ENCODE results near the gene PSMD3.
A peak's percentile ranks its signal among the peaks of the same experiment; 100 is the strongest.

The PSMD3 gene

GRCh38 chr17:39975801-39976200 lies 4.8 kb upstream of the PSMD3 start:
- Histone ChIP-seq H4K20me1 (ENCODE audit: insufficient read depth, low read length) (no peaks in the 10 kb centered on the region), H3K9ac (ENCODE audit: low read length) (no peak overlapping the region), H3K4me2 (ENCODE audit: low read length) (no peak overlapping the region), H3K4me1 (ENCODE audit: low read length) (peaks cover 15% of the 10 kb centered on the region), H3K4me3 (ENCODE audit: low read length) (no peak overlapping the region), H3K79me2 (ENCODE audit: low read length) (peaks cover 2% of the 10 kb centered on the region), H2AFZ (ENCODE audit: low read depth, low read length) (no peak overlapping the region), H3K9me3 (ENCODE audit: insufficient read depth, low read length) (no peaks in the 10 kb centered on the region), H3K27ac (ENCODE audit: low read length) (no peak overlapping the region), H3K36me3 (replicated peaks; ENCODE audit: low read depth, low read length) (no peaks in the 10 kb centered on the region), H3K27me3 (ENCODE audit: low read depth, low read length) (peaks cover 29% of the 10 kb centered on the region)
- no peak for TF ChIP-seq EZH2phosphoT487 (IDR thresholded peaks at IDR 0.05; ENCODE audit: low read depth)
- TF ChIP-seq, protein P1, sequence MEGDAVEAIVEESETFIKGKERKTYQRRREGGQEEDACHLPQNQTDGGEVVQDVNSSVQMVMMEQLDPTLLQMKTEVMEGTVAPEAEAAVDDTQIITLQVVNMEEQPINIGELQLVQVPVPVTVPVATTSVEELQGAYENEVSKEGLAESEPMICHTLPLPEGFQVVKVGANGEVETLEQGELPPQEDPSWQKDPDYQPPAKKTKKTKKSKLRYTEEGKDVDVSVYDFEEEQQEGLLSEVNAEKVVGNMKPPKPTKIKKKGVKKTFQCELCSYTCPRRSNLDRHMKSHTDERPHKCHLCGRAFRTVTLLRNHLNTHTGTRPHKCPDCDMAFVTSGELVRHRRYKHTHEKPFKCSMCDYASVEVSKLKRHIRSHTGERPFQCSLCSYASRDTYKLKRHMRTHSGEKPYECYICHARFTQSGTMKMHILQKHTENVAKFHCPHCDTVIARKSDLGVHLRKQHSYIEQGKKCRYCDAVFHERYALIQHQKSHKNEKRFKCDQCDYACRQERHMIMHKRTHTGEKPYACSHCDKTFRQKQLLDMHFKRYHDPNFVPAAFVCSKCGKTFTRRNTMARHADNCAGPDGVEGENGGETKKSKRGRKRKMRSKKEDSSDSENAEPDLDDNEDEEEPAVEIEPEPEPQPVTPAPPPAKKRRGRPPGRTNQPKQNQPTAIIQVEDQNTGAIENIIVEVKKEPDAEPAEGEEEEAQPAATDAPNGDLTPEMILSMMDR (IDR thresholded peaks at IDR 0.05; ENCODE audit: low read depth, low read length): no peak

DNA sequence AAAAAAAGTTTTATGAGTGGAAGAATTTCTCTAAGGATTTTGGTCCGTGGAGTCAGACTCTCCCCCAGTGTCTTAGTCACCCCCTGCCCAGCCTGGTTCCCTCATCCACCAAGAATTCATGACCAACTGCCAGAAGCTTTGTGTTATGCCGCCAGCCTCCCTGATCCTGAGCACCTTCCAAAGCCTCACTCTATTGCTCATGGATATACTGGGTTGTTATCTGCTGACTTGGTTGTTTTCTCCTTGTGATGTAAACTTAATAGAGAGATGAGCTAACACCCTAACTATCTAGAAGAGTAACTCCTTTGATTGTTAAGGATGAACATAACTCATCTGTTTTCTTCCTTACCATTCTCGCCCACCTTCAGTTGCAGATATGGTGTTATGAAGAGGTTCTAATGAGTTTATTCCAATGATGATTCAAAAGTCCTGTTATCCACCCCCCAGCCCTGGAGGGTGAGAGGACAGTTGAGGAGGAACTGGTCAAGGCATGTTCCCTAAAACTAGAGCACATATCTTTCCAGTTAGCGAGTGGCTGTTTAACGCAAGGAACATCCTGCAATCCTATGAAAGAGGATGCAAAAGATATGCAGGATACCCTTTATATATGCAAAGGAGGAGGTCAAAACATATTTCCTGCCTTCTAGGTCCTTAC lies 1.5 kb upstream of the PSMD3 start:
- H4K20me1 ChIP-seq (ENCODE audit: insufficient read depth, low read length): peaks cover 18% of the 10 kb centered on the region
- peaks cover 16% of the 10 kb centered on the region for H3K4me1 ChIP-seq (ENCODE audit: low read length)
- peaks cover 12% of the 10 kb centered on the region for H3K27me3 ChIP-seq (ENCODE audit: low read depth, low read length)
- H3K9ac ChIP-seq (ENCODE audit: low read length): 0 out of 2 replicates have a peak overlapping the region, but pooled peaks have one; percentile 81
- H3K4me2 ChIP-seq (ENCODE audit: low read length): peak overlapping the region; percentile 68
- H3K4me3 ChIP-seq (ENCODE audit: low read length): peak overlapping the region; percentile 97; the same call in 1 of the 2 replicates
- H2AFZ ChIP-seq (ENCODE audit: low read depth, low read length): no peak overlapping the region
- peaks cover 32% of the 10 kb centered on the region for H3K79me2 ChIP-seq (ENCODE audit: low read length)
- no peak for TF ChIP-seq EZH2phosphoT487 (IDR thresholded peaks at IDR 0.05; ENCODE audit: low read depth)
- TF ChIP-seq, protein P1 (IDR thresholded peaks at IDR 0.05; ENCODE audit: low read depth, low read length): no peak
- H3K27ac ChIP-seq (ENCODE audit: low read length): no peak overlapping the region
- no peaks in the 10 kb centered on the region for H3K9me3 ChIP-seq (ENCODE audit: insufficient read depth, low read length)
- H3K36me3 ChIP-seq (replicated peaks; ENCODE audit: low read depth, low read length): peaks cover 8% of the 10 kb centered on the region

- peaks cover 32% of the 10 kb centered on the region for H3K79me2 ChIP-seq (ENCODE audit: low read length)
- TF ChIP-seq EZH2phosphoT487 (IDR thresholded peaks at IDR 0.05; ENCODE audit: low read depth): no peak
- TF ChIP-seq, protein P1 (IDR thresholded peaks at IDR 0.05; ENCODE audit: low read depth, low read length): no peak; the same call in 1 of the 2 replicates
- H3K4me2 ChIP-seq (ENCODE audit: low read length): peak overlapping the region; percentile 68
- peaks cover 18% of the 10 kb centered on the region for H4K20me1 ChIP-seq (ENCODE audit: insufficient read depth, low read length)
- peak overlapping the region; percentile 34 for H3K27ac ChIP-seq (ENCODE audit: low read length)
- peaks cover 11% of the 10 kb centered on the region for H3K27me3 ChIP-seq (ENCODE audit: low read depth, low read length)
- H3K9me3 ChIP-seq (ENCODE audit: insufficient read depth, low read length): no peaks in the 10 kb centered on the region
- H3K4me1 ChIP-seq (ENCODE audit: low read length): peaks cover 16% of the 10 kb centered on the region
- peak overlapping the region; percentile 97 for H3K4me3 ChIP-seq (ENCODE audit: low read length)
- H2AFZ ChIP-seq (ENCODE audit: low read depth, low read length): peak overlapping the region; percentile 78
- peaks cover 12% of the 10 kb centered on the region for H3K36me3 ChIP-seq (replicated peaks; ENCODE audit: low read depth, low read length)
- H3K9ac ChIP-seq (ENCODE audit: low read length): peak overlapping the region; percentile 81
Observed at GRCh38 chr17:39979893-39980350, 685 bp upstream of the PSMD3 start.

- Histone ChIP-seq H4K20me1 (ENCODE audit: insufficient read depth, low read length) (peaks cover 18% of the 10 kb centered on the region), H3K79me2 (ENCODE audit: low read length) (peaks cover 36% of the 10 kb centered on the region)
Observed at GRCh38 chr17:39981207-39981741, 667 bp downstream of the PSMD3 start.

More at GRCh38 chr17:39981207-39981741, 667 bp downstream of the PSMD3 start:
- Histone ChIP-seq H3K27ac (ENCODE audit: low read length) (peak overlapping the region; percentile 70), H2AFZ (ENCODE audit: low read depth, low read length) (no peak overlapping the region), H3K4me2 (ENCODE audit: low read length) (peak overlapping the region; percentile 98), H3K36me3 (replicated peaks; ENCODE audit: low read depth, low read length) (peaks cover 21% of the 10 kb centered on the region), H3K9ac (ENCODE audit: low read length) (peak overlapping the region; percentile 93), H3K4me1 (ENCODE audit: low read length) (peaks cover 16% of the 10 kb centered on the region), H3K9me3 (ENCODE audit: insufficient read depth, low read length) (no peaks in the 10 kb centered on the region), H3K27me3 (ENCODE audit: low read depth, low read length) (no peaks in the 10 kb centered on the region), H3K4me3 (ENCODE audit: low read length) (peak overlapping the region; percentile 97)
- TF ChIP-seq, protein P1 (IDR thresholded peaks at IDR 0.05; ENCODE audit: low read depth, low read length): no peak
